Natural killer cell (primary cell): ENCODE data around the gene SDR42E2. TPM values are rescaled to one million over a fixed set of nuclear protein-coding genes. Genes with fewer than 3 reads are reported as not detected.

Source experiments
- ATAC-seq, 3 donors: fragments of 150-1000 bp in 2 of 3; fragments of 200-7000 bp in 1 of 3; cut with Tn5 transposase; 1 replicate in 1 of 3; 2 replicates in 2 of 3; pipeline ENCODE4 v1.10.0; 2021; ENCODE audit warnings: mild to moderate bottlenecking in 2 of 3, moderate library complexity in 2 of 3
- DNase-seq, 2 donors: peaks; one replicate each; pipeline versions ENCODE4 v3.0.0 to v3.0.0-alpha.2; 2013 to 2021; ENCODE audit warnings: mixed read lengths in 1 of 2
- H3K27ac ChIP-seq: one replicate; pipeline ENCODE4 v1.5.1; 2013; ENCODE audit warnings: mild to moderate bottlenecking, low read length
- H3K27me3 ChIP-seq: one replicate; pipeline ENCODE4 v1.6.1; 2013; ENCODE audit warnings: low read length; ENCODE audit not compliant: control insufficient read depth, insufficient read depth
- H3K36me3 ChIP-seq: one replicate; pipeline ENCODE4 v1.6.1; 2013; ENCODE audit warnings: low read length; ENCODE audit not compliant: control insufficient read depth, insufficient read depth
- H3K4me1 ChIP-seq: one replicate; pipeline ENCODE4 v1.6.1; 2013; ENCODE audit warnings: low read length; ENCODE audit not compliant: control insufficient read depth, insufficient read depth
- H3K4me3 ChIP-seq: one replicate; pipeline ENCODE4 v1.5.1; 2013; ENCODE audit warnings: low read length
- H3K9me3 ChIP-seq: one replicate; pipeline ENCODE4 v1.6.1; 2013; ENCODE audit warnings: low read length; ENCODE audit not compliant: control insufficient read depth, insufficient read depth
- H3K27ac Mint-ChIP-seq, 2 donors: one replicate each; pipeline ENCODE4 v1.8.0; 2022; ENCODE audit warnings: mild to moderate bottlenecking in 2 of 2, mixed read lengths in 2 of 2, moderate library complexity in 1 of 2
- H3K27me3 Mint-ChIP-seq, 2 donors: one replicate each; pipeline ENCODE4 v1.8.0; 2022; ENCODE audit warnings: low read depth in 2 of 2, mixed read lengths in 2 of 2
- H3K36me3 Mint-ChIP-seq: one replicate; pipeline ENCODE4 v1.8.0; 2022; ENCODE audit warnings: mixed read lengths
- H3K4me1 Mint-ChIP-seq, 2 donors: one replicate each; pipeline ENCODE4 v1.8.0; 2022; ENCODE audit warnings: mixed read lengths in 2 of 2
- H3K4me3 Mint-ChIP-seq: one replicate; pipeline ENCODE4 v1.8.0; 2022; ENCODE audit warnings: mild to moderate bottlenecking, moderate library complexity, mixed read lengths
- H3K9me3 Mint-ChIP-seq, 2 donors: one replicate each; pipeline ENCODE4 v1.8.0; 2022; ENCODE audit warnings: mixed read lengths in 2 of 2
- WGBS: methylation state at CpG from one replicate; pipeline ENCODE4 v1.1.7; 2013; ENCODE audit warnings: missing lambda C conversion rate; ENCODE audit not compliant: insufficient coverage; 5-methylcytosine and 5-hydroxymethylcytosine counted together
- intact Hi-C: fragments of 100-400 bp; cut with micrococcal nuclease; formaldehyde crosslinking; loops from one replicate; pipeline ENCODE4 v1.14.2; 2022
- total RNA-seq, 4 donors: library from RNA; stranded (reverse); fragments of 120-200 nt in 1 of 4; gene quantifications; one replicate each; pipeline versions ENCODE4 v1.2.3 to v1.2.4, GENCODE V29; 2013 to 2022
- TF ChIP-seq, protein P1 (sequence below): fragments of 200-600 bp; IDR thresholded peaks from one replicate; pipeline ENCODE4 v1.8.0; 2022; ENCODE audit warnings: antibody characterized with exemption

Gene SDR42E2
- total RNA-seq, 3 donors from 2014 or later (not counting 1 experiment from before 2014, with no cell fraction given): 0.92 to 1.9 (median 0.93) TPM

- Mint-ChIP-seq H3K4me1 (peaks cover 20% of the 10 kb centered on the region in 2 donors), H3K9me3 (no peaks in the 10 kb centered on the region), H3K4me3 (peak within 1 kb of the TSS; percentile 95), H3K27me3 (no peaks in the 10 kb centered on the region), H3K36me3 (no peaks in the 10 kb centered on the region), H3K27ac (peak within 1 kb of the TSS; percentile 72 to 81)
- intact Hi-C loops: loop anchor here (1.0 to 5.0 kb wide), 4 partner anchors 11 to 91 kb away; partner anchors contain the start of gene POLR3E
- Histone ChIP-seq H3K27ac (peak within 1 kb of the TSS; percentile 62), H3K4me1 (peaks cover 16% of the 10 kb centered on the region), H3K27me3 (no peaks in the 10 kb centered on the region), H3K4me3 (peak within 1 kb of the TSS; percentile 67), H3K9me3 (no peaks in the 10 kb centered on the region), H3K36me3 (no peaks in the 10 kb centered on the region)
- ATAC-seq (peak; percentile 90 to 94 (median 93)), DNase-seq (peak; percentile 63 to 91)
- WGBS: under 1% methylated on average over 74 of the region's 74 CpGs
- TF ChIP-seq, protein P1, sequence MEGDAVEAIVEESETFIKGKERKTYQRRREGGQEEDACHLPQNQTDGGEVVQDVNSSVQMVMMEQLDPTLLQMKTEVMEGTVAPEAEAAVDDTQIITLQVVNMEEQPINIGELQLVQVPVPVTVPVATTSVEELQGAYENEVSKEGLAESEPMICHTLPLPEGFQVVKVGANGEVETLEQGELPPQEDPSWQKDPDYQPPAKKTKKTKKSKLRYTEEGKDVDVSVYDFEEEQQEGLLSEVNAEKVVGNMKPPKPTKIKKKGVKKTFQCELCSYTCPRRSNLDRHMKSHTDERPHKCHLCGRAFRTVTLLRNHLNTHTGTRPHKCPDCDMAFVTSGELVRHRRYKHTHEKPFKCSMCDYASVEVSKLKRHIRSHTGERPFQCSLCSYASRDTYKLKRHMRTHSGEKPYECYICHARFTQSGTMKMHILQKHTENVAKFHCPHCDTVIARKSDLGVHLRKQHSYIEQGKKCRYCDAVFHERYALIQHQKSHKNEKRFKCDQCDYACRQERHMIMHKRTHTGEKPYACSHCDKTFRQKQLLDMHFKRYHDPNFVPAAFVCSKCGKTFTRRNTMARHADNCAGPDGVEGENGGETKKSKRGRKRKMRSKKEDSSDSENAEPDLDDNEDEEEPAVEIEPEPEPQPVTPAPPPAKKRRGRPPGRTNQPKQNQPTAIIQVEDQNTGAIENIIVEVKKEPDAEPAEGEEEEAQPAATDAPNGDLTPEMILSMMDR: peak; percentile 74
Observed at GRCh38 chr16:22206013-22206841, 43.9 kb downstream of the SDR42E2 start, which contains the start of gene EEF2K. Gene EEF2K (plus strand): TSS chr16:22206278. CDS start chr16:22225730, 19,452 bp downstream.

DNA sequence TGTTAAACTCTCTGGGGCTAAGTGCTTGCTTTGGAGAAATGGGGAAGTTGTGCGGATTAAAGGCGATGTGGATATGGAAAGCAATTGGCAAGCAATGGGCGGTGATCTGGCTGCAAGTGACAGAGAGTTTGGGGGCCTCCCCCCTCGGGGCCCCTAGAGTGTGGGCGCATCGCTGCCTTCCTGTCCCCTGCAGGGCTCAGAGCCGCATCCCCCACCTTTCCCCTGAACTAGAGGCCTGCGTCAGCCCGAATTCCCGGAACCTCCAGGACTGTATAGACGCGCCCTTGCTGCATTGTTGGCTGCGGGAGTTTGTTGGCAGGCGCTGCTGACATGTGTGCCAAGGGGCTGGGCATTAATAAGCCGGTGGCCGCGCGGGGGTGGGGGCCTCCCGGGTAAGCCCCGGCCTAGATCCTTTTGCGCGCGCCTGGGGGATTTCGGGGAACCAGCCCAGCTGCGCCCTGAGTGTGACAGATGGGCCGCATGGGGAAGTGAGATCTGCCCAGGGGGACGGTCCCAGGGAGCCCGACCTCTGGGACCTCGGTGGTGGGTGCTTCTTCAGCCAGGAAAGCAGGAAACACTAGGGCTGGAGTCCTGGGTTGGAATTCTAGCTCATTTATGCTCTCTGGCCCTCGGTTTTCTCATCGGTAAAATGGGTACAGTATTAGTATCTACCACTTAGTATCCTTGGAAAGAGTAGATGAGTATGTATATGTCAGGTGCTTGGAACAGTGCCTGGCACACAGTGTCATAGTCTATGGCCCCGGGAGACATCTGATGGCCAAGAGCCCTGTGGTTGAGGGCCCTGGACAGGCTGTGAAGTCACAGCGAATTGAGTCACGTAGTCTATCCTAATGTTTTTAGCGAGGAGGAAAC is 44.8 kb downstream of the SDR42E2 start:
- DNase-seq: peak; percentile 44 to 77
- Mint-ChIP-seq H3K27ac (peak overlapping the region; percentile 69 to 72), H3K9me3 (no peaks in the 10 kb centered on the region), H3K4me3 (peak overlapping the region; percentile 95), H3K27me3 (no peaks in the 10 kb centered on the region), H3K36me3 (no peaks in the 10 kb centered on the region), H3K4me1 (peaks cover 20% of the 10 kb centered on the region in 2 donors)
- 12% methylated on average over 35 of the region's 35 CpGs for WGBS
- Histone ChIP-seq H3K9me3 (no peaks in the 10 kb centered on the region), H3K27ac (no peak overlapping the region), H3K36me3 (no peaks in the 10 kb centered on the region), H3K4me1 (peaks cover 16% of the 10 kb centered on the region), H3K27me3 (no peaks in the 10 kb centered on the region), H3K4me3 (peak overlapping the region; percentile 67)
- TF ChIP-seq, protein P1: no peak
- intact Hi-C loops: loop anchor here (1.0 to 5.0 kb wide), 4 partner anchors 12 to 90 kb away; partner anchors contain the start of gene POLR3E
- peak; percentile 57 to 64 (median 60) for ATAC-seq

GRCh38 chr16:22207715-22208360 is 45.5 kb downstream of the SDR42E2 start:
- no peaks in the 10 kb centered on the region for H3K27me3 ChIP-seq
- H3K4me1 ChIP-seq: peaks cover 16% of the 10 kb centered on the region
- no peaks in the 10 kb centered on the region for H3K27me3 Mint-ChIP-seq
- DNase-seq (no peak), ATAC-seq (no peak)
- no peaks in the 10 kb centered on the region for H3K36me3 ChIP-seq
- H3K4me1 Mint-ChIP-seq: peaks cover 20% of the 10 kb centered on the region in 2 donors
- TF ChIP-seq, protein P1: no peak
- peak overlapping the region; percentile 95 for H3K4me3 Mint-ChIP-seq
- intact Hi-C loops: loop anchor here (2.0 to 5.0 kb wide), 2 partner anchors 17 to 34 kb away; no protein-coding TSS in a partner anchor
- H3K9me3 Mint-ChIP-seq: no peaks in the 10 kb centered on the region
- 83% methylated on average over 10 of the region's 10 CpGs for WGBS
- H3K36me3 Mint-ChIP-seq: no peaks in the 10 kb centered on the region
- peak overlapping the region in 1 of 2 donors; percentile 72 for H3K27ac Mint-ChIP-seq
- no peak overlapping the region for H3K27ac ChIP-seq
- H3K4me3 ChIP-seq: no peak overlapping the region
- no peaks in the 10 kb centered on the region for H3K9me3 ChIP-seq
